HG03175 (cell line): ENCODE results near the gene FER.

Experiments used
- ATAC-seq: cut with Tn5 transposase; IDR thresholded peaks from one replicate; pipeline ENCODE4 v1.9.1; 2021; ENCODE audit warnings: mild to moderate bottlenecking, moderate library complexity; ENCODE audit not compliant: unreplicated experiment

FER gene

GRCh38 chr5:109224276-109224882 lies 476.7 kb downstream of the FER start:
- ATAC-seq = no peak

- ATAC-seq = no peak
Measured at GRCh38 chr5:109225716-109226625, 478.3 kb downstream of the FER start.

- no peak for ATAC-seq
Measured at GRCh38 chr5:109230369-109230768, 482.7 kb downstream of the FER start.

- no peak for ATAC-seq
Measured at GRCh38 chr5:109231331-109231730, 483.6 kb downstream of the FER start.

- no peak for ATAC-seq
Measured at GRCh38 chr5:109234381-109234780, 486.7 kb downstream of the FER start.

GRCh38 chr5:109239456-109239855 lies 491.8 kb downstream of the FER start:
- no peak for ATAC-seq

- no peak for ATAC-seq
Measured at GRCh38 chr5:109242518-109242917, 494.8 kb downstream of the FER start.

GRCh38 chr5:109246395-109246794 lies 498.7 kb downstream of the FER start:
- ATAC-seq = no peak
